ENCODE results near the gene NID2. TPM values are rescaled to one million over a fixed set of nuclear protein-coding genes. Genes with fewer than 3 reads are reported as not detected.

NID2 gene
- total RNA-seq, 4 donors from 2014 or later, result 8.6 to 16.5 (median 11.5) TPM

- H3K36me3 ChIP-seq, result no peaks in the 10 kb centered on the region
- H3K27ac ChIP-seq, result no peak overlapping the region
- H3K9me3 ChIP-seq, result peaks cover 0 to 6% (median 0%) of the 10 kb centered on the region in 4 donors
- no peak for DNase-seq
- H3K27me3 ChIP-seq, result no peaks in the 10 kb centered on the region
- H3K4me1 ChIP-seq, result no peaks in the 10 kb centered on the region
- TF ChIP-seq, protein P1, sequence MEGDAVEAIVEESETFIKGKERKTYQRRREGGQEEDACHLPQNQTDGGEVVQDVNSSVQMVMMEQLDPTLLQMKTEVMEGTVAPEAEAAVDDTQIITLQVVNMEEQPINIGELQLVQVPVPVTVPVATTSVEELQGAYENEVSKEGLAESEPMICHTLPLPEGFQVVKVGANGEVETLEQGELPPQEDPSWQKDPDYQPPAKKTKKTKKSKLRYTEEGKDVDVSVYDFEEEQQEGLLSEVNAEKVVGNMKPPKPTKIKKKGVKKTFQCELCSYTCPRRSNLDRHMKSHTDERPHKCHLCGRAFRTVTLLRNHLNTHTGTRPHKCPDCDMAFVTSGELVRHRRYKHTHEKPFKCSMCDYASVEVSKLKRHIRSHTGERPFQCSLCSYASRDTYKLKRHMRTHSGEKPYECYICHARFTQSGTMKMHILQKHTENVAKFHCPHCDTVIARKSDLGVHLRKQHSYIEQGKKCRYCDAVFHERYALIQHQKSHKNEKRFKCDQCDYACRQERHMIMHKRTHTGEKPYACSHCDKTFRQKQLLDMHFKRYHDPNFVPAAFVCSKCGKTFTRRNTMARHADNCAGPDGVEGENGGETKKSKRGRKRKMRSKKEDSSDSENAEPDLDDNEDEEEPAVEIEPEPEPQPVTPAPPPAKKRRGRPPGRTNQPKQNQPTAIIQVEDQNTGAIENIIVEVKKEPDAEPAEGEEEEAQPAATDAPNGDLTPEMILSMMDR (IDR thresholded peaks at IDR 0.05), result no peak
- no peak for TF ChIP-seq POLR2A (IDR thresholded peaks at IDR 0.05)
- no peak overlapping the region for H3K4me3 ChIP-seq
Measured at GRCh38 chr14:52089218-52089617, 20.4 kb upstream of the NID2 start.

- peaks cover 0 to 6% (median 0%) of the 10 kb centered on the region in 4 donors for H3K9me3 ChIP-seq
- no peaks in the 10 kb centered on the region for H3K4me1 ChIP-seq
- TF ChIP-seq, protein P1 (IDR thresholded peaks at IDR 0.05), result no peak
- no peak for TF ChIP-seq POLR2A (IDR thresholded peaks at IDR 0.05)
- no peak overlapping the region for H3K27ac ChIP-seq
- no peak for DNase-seq
- H3K4me3 ChIP-seq, result no peak overlapping the region
- H3K27me3 ChIP-seq, result no peaks in the 10 kb centered on the region
- H3K36me3 ChIP-seq, result no peaks in the 10 kb centered on the region
Measured at GRCh38 chr14:52086711-52087110, 17.9 kb upstream of the NID2 start.

DNA sequence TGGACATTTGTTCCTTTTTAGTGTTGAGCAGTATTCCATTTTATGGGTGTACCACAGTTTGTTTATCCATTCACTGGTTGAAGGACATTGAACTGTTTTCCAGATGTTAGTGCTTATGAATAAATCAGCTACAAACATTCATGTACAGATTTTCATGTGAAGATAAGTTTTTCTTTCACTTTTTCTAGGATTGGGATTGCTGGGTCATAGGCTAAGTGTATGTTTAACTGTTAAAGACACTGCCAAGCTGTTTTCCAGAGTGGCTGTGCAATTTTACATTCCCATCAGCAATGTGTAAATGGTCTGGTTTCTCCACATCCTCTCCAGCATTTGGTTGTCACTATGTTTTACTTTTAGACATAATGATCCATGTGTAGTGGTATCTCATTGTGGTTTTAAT is 14.0 kb upstream of the NID2 start:
- no peaks in the 10 kb centered on the region for H3K27me3 ChIP-seq
- no peaks in the 10 kb centered on the region for H3K4me1 ChIP-seq
- no peak for DNase-seq
- H3K36me3 ChIP-seq, result no peaks in the 10 kb centered on the region
- H3K9me3 ChIP-seq, result peaks cover 0 to 6% (median 0%) of the 10 kb centered on the region in 4 donors
- no peak overlapping the region for H3K27ac ChIP-seq
- H3K4me3 ChIP-seq, result no peak overlapping the region
- TF ChIP-seq, protein P1 (IDR thresholded peaks at IDR 0.05), result no peak
- no peak for TF ChIP-seq POLR2A (IDR thresholded peaks at IDR 0.05)

GRCh38 chr14:52081964-52082363 is 13.1 kb upstream of the NID2 start:
- no peak overlapping the region for H3K27ac ChIP-seq
- no peak overlapping the region for H3K4me3 ChIP-seq
- peaks cover 0 to 6% (median 0%) of the 10 kb centered on the region in 4 donors for H3K9me3 ChIP-seq
- no peaks in the 10 kb centered on the region for H3K27me3 ChIP-seq
- H3K36me3 ChIP-seq, result no peaks in the 10 kb centered on the region
- H3K4me1 ChIP-seq, result no peaks in the 10 kb centered on the region
- TF ChIP-seq, protein P1 (IDR thresholded peaks at IDR 0.05), result no peak
- no peak for TF ChIP-seq POLR2A (IDR thresholded peaks at IDR 0.05)
- no peak for DNase-seq

GRCh38 chr14:52080808-52081755 is 12.2 kb upstream of the NID2 start:
- Histone ChIP-seq H3K27me3 (no peaks in the 10 kb centered on the region), H3K36me3 (no peaks in the 10 kb centered on the region), H3K4me1 (no peaks in the 10 kb centered on the region), H3K27ac (no peak overlapping the region), H3K4me3 (no peak overlapping the region), H3K9me3 (peaks cover 0 to 6% (median 0%) of the 10 kb centered on the region in 4 donors)
- no peak for DNase-seq
- TF ChIP-seq, protein P1 (IDR thresholded peaks at IDR 0.05), result no peak
- TF ChIP-seq POLR2A (IDR thresholded peaks at IDR 0.05), result no peak
